H1 (cell line): ENCODE results near the gene DOCK9. TPM values are rescaled to one million over a fixed set of nuclear protein-coding genes. Genes with fewer than 3 reads are reported as not detected.

Source experiments
- CTCF ChIA-PET: fragments of 300-600 bp; sonication (Branson Sonifier 250); formaldehyde crosslinking; loops from one replicate; lab custom pipeline; 2021; ENCODE audit not compliant: partially characterized antibody; lab: Charles Lee
- POLR2A ChIA-PET: fragments of 300-600 bp; sonication (Branson Sonifier 250); formaldehyde crosslinking; loops from one replicate; lab custom pipeline; 2021; ENCODE audit warnings: inconsistent platforms; ENCODE audit not compliant: partially characterized antibody; lab: Charles Lee
- DNase-seq, 2 experiments: peaks; one replicate each; pipeline versions ENCODE4 v3.0.0 to v3.0.0-alpha.2; 2010 to 2022; ENCODE audit warnings: low spot score in 2 of 2, low read depth in 1 of 2, mixed read lengths in 1 of 2
- FAIRE-seq: peaks from 2 replicates; lab custom pipeline; 2011; peaks lifted over from hg19 to GRCh38; lab: Jason Lieb, UNC
- H2AFZ ChIP-seq: 2 replicates; pipeline ENCODE4 v1.8.1; 2012; ENCODE audit warnings: low read length, inconsistent platforms
- H2AK5ac ChIP-seq: 2 replicates; pipeline ENCODE4 v1.6.1; 2013; ENCODE audit warnings: low read depth, low read length
- H2BK120ac ChIP-seq: replicated peaks from 2 replicates; pipeline ENCODE3; 2013; ENCODE audit warnings: low read depth, low read length, inconsistent platforms
- H2BK12ac ChIP-seq: 2 replicates; pipeline ENCODE4 v1.6.1; 2013; ENCODE audit warnings: low read depth, low read length
- H2BK15ac ChIP-seq: 2 replicates; pipeline ENCODE4 v1.6.1; 2013; ENCODE audit warnings: low read length
- H2BK20ac ChIP-seq: 2 replicates; pipeline ENCODE4 v1.6.1; 2013; ENCODE audit warnings: low read length
- H2BK5ac ChIP-seq: 2 replicates; pipeline ENCODE4 v1.6.1; 2013; ENCODE audit warnings: low read depth, low read length
- H3K14ac ChIP-seq: 2 replicates; pipeline ENCODE4 v1.6.1; 2013; ENCODE audit warnings: inconsistent platforms; ENCODE audit not compliant: insufficient read length
- H3K18ac ChIP-seq: 2 replicates; pipeline ENCODE4 v1.6.1; 2013; ENCODE audit warnings: low read length; ENCODE audit errors: extremely low read depth
- H3K23ac ChIP-seq: 2 replicates; pipeline ENCODE4 v1.6.1; 2013; ENCODE audit warnings: inconsistent platforms; ENCODE audit not compliant: insufficient read length
- H3K23me2 ChIP-seq: 2 replicates; pipeline ENCODE4 v1.6.1; 2013; ENCODE audit warnings: low read depth, low read length
- H3K27ac ChIP-seq: 2 replicates; pipeline ENCODE4 v1.6.1; 2011; ENCODE audit warnings: low read depth, low read length, inconsistent platforms
- H3K27me3 ChIP-seq, 4 experiments: replicated peaks in 1 of 4; 1 replicate in 1 of 4; 2 replicates in 3 of 4; pipeline versions ENCODE4 v1.6.1 to v1.8.1; 2011 to 2013; ENCODE audit warnings: low read length in 3 of 4, mild to moderate bottlenecking in 3 of 4, inconsistent platforms in 2 of 4, mixed read lengths in 2 of 4, moderate library complexity in 1 of 4; ENCODE audit not compliant: control insufficient read depth in 3 of 4, insufficient read depth in 3 of 4; ENCODE audit errors: extremely low read depth in 1 of 4
- H3K36me3 ChIP-seq, 4 experiments: 2 replicates each; pipeline versions ENCODE4 v1.6.1 to v1.8.1; 2011 to 2013; ENCODE audit warnings: mild to moderate bottlenecking in 4 of 4, low read length in 3 of 4, moderate library complexity in 2 of 4, control low read depth in 1 of 4, inconsistent platforms in 1 of 4; ENCODE audit not compliant: insufficient read depth in 4 of 4, control insufficient read depth in 2 of 4
- H3K4ac ChIP-seq: replicated peaks from 2 replicates; pipeline ENCODE3; 2013; ENCODE audit warnings: low read length, low read depth, mixed read lengths, inconsistent platforms; ENCODE audit not compliant: insufficient read length
- H3K4me1 ChIP-seq, 4 experiments: replicated peaks in 1 of 4; 1 replicate in 1 of 4; 2 replicates in 3 of 4; pipeline versions ENCODE4 v1.6.1 to v1.8.1; 2011 to 2013; ENCODE audit warnings: low read length in 3 of 4, inconsistent platforms in 2 of 4, mixed read lengths in 1 of 4; ENCODE audit not compliant: insufficient read depth in 4 of 4, control insufficient read depth in 3 of 4
- H3K4me2 ChIP-seq, 2 experiments: 2 replicates each; pipeline versions ENCODE4 v1.6.1 to v1.8.1; 2011 to 2013; ENCODE audit warnings: low read depth in 2 of 2, low read length in 2 of 2, control low read depth in 1 of 2, inconsistent platforms in 1 of 2, mild to moderate bottlenecking in 1 of 2; ENCODE audit not compliant: insufficient read depth in 1 of 2
- H3K4me3 ChIP-seq, 4 experiments: fragments of 200-600, 300-600 bp in 1 of 4; sonication (generic), shearing (Covaris generic), sonication (Bioruptor Twin) in 1 of 4; 2 replicates each; pipeline versions ENCODE4 v1.5.1 to v1.8.1; 2011 to 2016; ENCODE audit warnings: low read length in 4 of 4, low read depth in 3 of 4, control low read depth in 2 of 4, inconsistent platforms in 2 of 4, mild to moderate bottlenecking in 2 of 4, mixed read lengths in 1 of 4, moderate library complexity in 1 of 4; ENCODE audit not compliant: insufficient read depth in 2 of 4; ENCODE audit errors: extremely low read depth in 1 of 4
- H3K56ac ChIP-seq: replicated peaks from 2 replicates; pipeline ENCODE3; 2013; ENCODE audit warnings: low read depth, mild to moderate bottlenecking, mixed read lengths, low read length, inconsistent platforms; ENCODE audit not compliant: insufficient read length
- H3K79me1 ChIP-seq: 2 replicates; pipeline ENCODE4 v1.6.1; 2013; ENCODE audit warnings: low read depth, low read length, control low read depth
- H3K79me2 ChIP-seq, 2 experiments: 2 replicates each; pipeline versions ENCODE4 v1.6.1 to v1.8.1; 2012 to 2013; ENCODE audit warnings: low read length in 2 of 2, mild to moderate bottlenecking in 2 of 2, inconsistent platforms in 1 of 2; ENCODE audit not compliant: insufficient read depth in 2 of 2, control insufficient read depth in 1 of 2
- H3K9ac ChIP-seq, 4 experiments: replicated peaks in 1 of 4; 1 replicate in 1 of 4; 2 replicates in 3 of 4; pipeline versions ENCODE4 v1.6.1 to v1.8.1; 2011 to 2013; ENCODE audit warnings: low read depth in 3 of 4, low read length in 3 of 4, control low read depth in 2 of 4, mild to moderate bottlenecking in 2 of 4, moderate library complexity in 2 of 4, inconsistent platforms in 1 of 4; ENCODE audit errors: extremely low read depth in 1 of 4
- H3K9me3 ChIP-seq, 2 experiments: 2 replicates each; pipeline versions ENCODE4 v1.6.1 to v1.8.1; 2012 to 2013; ENCODE audit warnings: mild to moderate bottlenecking in 2 of 2, moderate library complexity in 2 of 2, control low read depth in 1 of 2, inconsistent platforms in 1 of 2, low read depth in 1 of 2, low read length in 1 of 2, mixed read lengths in 1 of 2; ENCODE audit not compliant: insufficient read depth in 2 of 2
- H4K20me1 ChIP-seq, 2 experiments: replicated peaks in 1 of 2; 2 replicates each; pipeline versions ENCODE3 to v1.8.1; 2011 to 2013; ENCODE audit warnings: inconsistent platforms in 2 of 2, low read length in 2 of 2, mild to moderate bottlenecking in 1 of 2; ENCODE audit not compliant: insufficient read depth in 2 of 2, control insufficient read depth in 1 of 2
- H4K5ac ChIP-seq: 2 replicates; pipeline ENCODE4 v1.6.1; 2013; ENCODE audit warnings: low read length, low read depth, mixed read lengths, inconsistent platforms; ENCODE audit not compliant: insufficient read length
- H4K8ac ChIP-seq: 2 replicates; pipeline ENCODE4 v1.8.0; 2013; ENCODE audit warnings: mild to moderate bottlenecking, moderate library complexity, low read length, inconsistent platforms; ENCODE audit not compliant: insufficient read depth; ENCODE audit errors: extremely low read depth
- H4K91ac ChIP-seq: replicated peaks from 2 replicates; pipeline ENCODE3; 2013; ENCODE audit warnings: low read length, mixed read lengths, inconsistent platforms; ENCODE audit not compliant: insufficient read length
- ASH2L ChIP-seq: fragments of 200-600, 300-600 bp; sonication (generic); IDR thresholded peaks from one replicate; pipeline ENCODE4 v1.7.1; 2017; ENCODE audit warnings: low read length
- BACH1 ChIP-seq: IDR thresholded peaks from 2 replicates; pipeline ENCODE4 v1.6.1; 2012; ENCODE audit warnings: low read length, improper control_type of control experiment
- CBX8 ChIP-seq: fragments of 300-800, 300-1000 bp; sonication (generic); IDR thresholded peaks from 2 replicates; pipeline ENCODE4 v1.7.1; 2016; ENCODE audit warnings: low read depth, low read length, borderline replicate concordance
- CHD1 ChIP-seq: IDR thresholded peaks from 2 replicates; pipeline ENCODE4 v1.6.1; 2012; ENCODE audit warnings: low read depth, low read length, improper control_type of control experiment
- GTF2F1 ChIP-seq: IDR thresholded peaks from 2 replicates; pipeline ENCODE4 v1.6.1; 2012; ENCODE audit warnings: low read depth, low read length, improper control_type of control experiment, borderline replicate concordance
- HDAC2 ChIP-seq, 2 experiments: fragments of 300-600 bp in 1 of 2; sonication (generic) in 1 of 2; IDR thresholded peaks; 2 replicates each; pipeline ENCODE4 v1.6.1; 2011 to 2012; ENCODE audit warnings: low read depth in 2 of 2, low read length in 2 of 2, mild to moderate bottlenecking in 2 of 2, moderate library complexity in 2 of 2, borderline replicate concordance in 1 of 2, inconsistent platforms in 1 of 2
- NANOG ChIP-seq: IDR thresholded peaks from 2 replicates; pipeline ENCODE4 v1.6.1; 2011; ENCODE audit warnings: low read length, low read depth, mild to moderate bottlenecking, inconsistent platforms; ENCODE audit not compliant: insufficient read depth, poor library complexity, severe bottlenecking
- PHF8 ChIP-seq: fragments of 200-600 bp; sonication (generic); conservative IDR thresholded peaks from 2 replicates; pipeline ENCODE4 v1.7.1; 2012; ENCODE audit warnings: low read depth, mild to moderate bottlenecking, inconsistent platforms, low read length, moderate library complexity
- RBBP5 ChIP-seq: IDR thresholded peaks from 2 replicates; pipeline ENCODE4 v1.7.1; 2012; ENCODE audit warnings: low read depth, mild to moderate bottlenecking, inconsistent platforms, low read length, moderate library complexity, borderline replicate concordance
- RXRA ChIP-seq: IDR thresholded peaks from 2 replicates; pipeline ENCODE4 v1.6.1; 2011; ENCODE audit warnings: low read depth, mild to moderate bottlenecking, low read length, moderate library complexity; ENCODE audit not compliant: insufficient read depth
- TAF7 ChIP-seq: optimal IDR thresholded peaks from 2 replicates; pipeline ENCODE3; 2011; ENCODE audit warnings: low read depth, mild to moderate bottlenecking, inconsistent platforms, low read length, moderate library complexity, borderline replicate concordance
- WGBS, 2 experiments: shearing (Covaris generic) in 1 of 2; methylation state at CpG; one replicate each; pipeline versions ENCODE4 v1.1.6 to v1.1.7; 2013 to 2015; ENCODE audit warnings: low lambda C conversion rate in 2 of 2, mixed read lengths in 2 of 2, inconsistent platforms in 1 of 2, low coverage in 1 of 2, missing lambda C conversion rate in 1 of 2; ENCODE audit not compliant: insufficient replicate concordance in 2 of 2, insufficient coverage in 1 of 2, insufficient read length in 1 of 2; ENCODE audit errors: extremely low coverage in 1 of 2, missing lambda C conversion rate in 1 of 2; 5-methylcytosine and 5-hydroxymethylcytosine counted together
- polyA plus RNA-seq, 7 experiments: library from polyadenylated mRNA; depleted of rRNA in 3 of 7; stranded (reverse) in 5 of 7; unstranded in 2 of 7; fragments of >200 nt in 5 of 7; fragments of 200-250 nt in 2 of 7; gene quantifications; 1 replicate in 5 of 7; 2 replicates in 1 of 7; 4 replicates in 1 of 7; pipeline versions ENCODE4 v1.2.1 to v1.2.3, GENCODE V29; 2011 to 2013; ENCODE audit warnings: missing spikeins in 2 of 7, mixed read lengths in 2 of 7
- total RNA-seq: library from RNA; stranded (reverse); fragmentation: NEBNext Ultra II Directional; extraction: Animal tissue kit (Norgen Biotek cat#: 25700); gene quantifications from 2 replicates; pipeline ENCODE4 v1.2.1, GENCODE V29; 2021
- TF ChIP-seq, protein P1 (sequence below): IDR thresholded peaks from 2 replicates; pipeline ENCODE4 v1.6.1; 2012; ENCODE audit warnings: inconsistent platforms
- TF ChIP-seq, protein P2 (sequence below): IDR thresholded peaks from 2 replicates; pipeline ENCODE4 v1.6.1; 2012; ENCODE audit warnings: inconsistent platforms

The DOCK9 gene
- total and polyA plus RNA-seq, 2 of the 8 experiments (the other 6 are each of a cell fraction or from before 2014, with no cell fraction given), result 21.6 to 31.5 TPM

DNA sequence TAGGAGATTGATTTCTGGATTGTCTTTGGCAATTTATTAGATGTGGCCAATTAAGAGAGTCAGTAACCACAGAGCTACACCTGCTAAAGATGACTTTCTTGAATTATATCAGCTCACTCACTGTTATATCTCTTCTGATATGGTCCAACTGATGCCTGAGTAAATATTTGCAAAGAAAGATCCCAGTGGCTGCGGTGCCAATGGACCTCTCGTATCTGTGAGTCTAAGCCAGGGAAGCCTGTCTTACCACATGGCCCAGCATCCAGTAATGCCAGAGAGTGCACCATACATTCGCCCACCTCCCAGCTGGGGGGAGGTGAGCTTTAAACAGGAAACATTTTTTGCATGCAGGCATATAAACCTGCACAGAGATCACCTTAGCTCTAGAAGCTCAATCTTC, 142.7 kb downstream of the DOCK9 start:
- no peaks in the 10 kb centered on the region for H3K23me2 ChIP-seq
- no peak overlapping the region for H3K23ac ChIP-seq
- H3K9ac ChIP-seq, result no peak overlapping the region
- no peak overlapping the region for H3K56ac ChIP-seq
- H3K4me3 ChIP-seq, result no peak overlapping the region
- H4K20me1 ChIP-seq, result no peaks in the 10 kb centered on the region
- H2BK5ac ChIP-seq, result no peak overlapping the region
- H3K14ac ChIP-seq, result no peak overlapping the region
- no peak overlapping the region for H2AK5ac ChIP-seq
- FAIRE-seq (no peak), DNase-seq (no peak)
- no peak overlapping the region for H4K8ac ChIP-seq
- H3K18ac ChIP-seq, result no peak overlapping the region
- no peaks in the 10 kb centered on the region for H3K36me3 ChIP-seq
- peaks cover 0 to 11% (median 2%) of the 10 kb centered on the region in 4 experiments; a peak in 5 of 7 replicates for H3K4me1 ChIP-seq
- no peak overlapping the region for H3K27ac ChIP-seq
- no peak overlapping the region for H2BK120ac ChIP-seq
- no peak overlapping the region for H2AFZ ChIP-seq
- H3K79me2 ChIP-seq, result no peaks in the 10 kb centered on the region
- no peak overlapping the region for H2BK12ac ChIP-seq
- H3K4me2 ChIP-seq, result no peak overlapping the region
- CTCF ChIA-PET, result interaction anchor here (0.6 to 6.9 kb wide), 8 partner anchors 8 to 533 kb away, joined by 3 to 59 read pairs (median 4); no protein-coding TSS in a partner anchor
- no peak overlapping the region for H2BK15ac ChIP-seq
- WGBS, 2 experiments, result 95% methylated on average over 3 of the region's 3 CpGs; no CpG with 5 or more reads in 1 of the 2 experiments
- H3K27me3 ChIP-seq, result no peaks in the 10 kb centered on the region
- POLR2A ChIA-PET, result interaction anchor here (0.6 to 1.4 kb wide), 2 partner anchors 11 to 17 kb away, joined by 4 read pairs; no protein-coding TSS in a partner anchor
- no peak overlapping the region for H4K91ac ChIP-seq
- no peak overlapping the region for H2BK20ac ChIP-seq
- H3K79me1 ChIP-seq, result no peaks in the 10 kb centered on the region; the same call in 1 of the 2 replicates
- no peak overlapping the region for H4K5ac ChIP-seq
- H3K4ac ChIP-seq, result no peak overlapping the region
- no peaks in the 10 kb centered on the region for H3K9me3 ChIP-seq
- TF ChIP-seq RBBP5, result no peak
- no peak for TF ChIP-seq CHD1
- TF ChIP-seq CBX8, result no peak
- no peak for TF ChIP-seq NANOG
- TF ChIP-seq BACH1, result no peak
- no peak for TF ChIP-seq TAF7
- TF ChIP-seq HDAC2 (IDR thresholded peaks at IDR 0.05; ENCODE audit: borderline replicate concordance in 1 of 2, low read depth in 2 of 2, low read length in 2 of 2), result no peak
- no peak for TF ChIP-seq PHF8
- TF ChIP-seq ASH2L, result no peak
- TF ChIP-seq RXRA, result no peak
- TF ChIP-seq GTF2F1, result no peak
- TF ChIP-seq, protein P1, sequence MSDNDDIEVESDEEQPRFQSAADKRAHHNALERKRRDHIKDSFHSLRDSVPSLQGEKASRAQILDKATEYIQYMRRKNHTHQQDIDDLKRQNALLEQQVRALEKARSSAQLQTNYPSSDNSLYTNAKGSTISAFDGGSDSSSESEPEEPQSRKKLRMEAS, result no peak
- TF ChIP-seq, protein P2, sequence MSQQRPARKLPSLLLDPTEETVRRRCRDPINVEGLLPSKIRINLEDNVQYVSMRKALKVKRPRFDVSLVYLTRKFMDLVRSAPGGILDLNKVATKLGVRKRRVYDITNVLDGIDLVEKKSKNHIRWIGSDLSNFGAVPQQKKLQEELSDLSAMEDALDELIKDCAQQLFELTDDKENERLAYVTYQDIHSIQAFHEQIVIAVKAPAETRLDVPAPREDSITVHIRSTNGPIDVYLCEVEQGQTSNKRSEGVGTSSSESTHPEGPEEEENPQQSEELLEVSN, result no peak
